ENCODE data around the gene NCF4. TPM values are rescaled to one million over a fixed set of nuclear protein-coding genes. Genes with fewer than 3 reads are reported as not detected.

NCF4 gene
- total and polyA plus RNA-seq, 8 donors: 3.2 to 68.1 (median 3.7) TPM

GRCh38 chr22:36815558-36816338, 45.1 kb upstream of the NCF4 start:
- Histone ChIP-seq H3K36me3 (no peaks in the 10 kb centered on the region), H3K9me3 (no peaks in the 10 kb centered on the region), H3K27ac (no peak overlapping the region), H3K27me3 (peaks cover 54 to 97% of the 10 kb centered on the region in 2 donors), H3K4me1 (peaks cover 10 to 13% of the 10 kb centered on the region in 2 donors), H3K4me3 (no peak overlapping the region)
- TF ChIP-seq CTCF (IDR thresholded peaks at IDR 0.05): no peak
- intact Hi-C loops (cut with DNase I): no loop called here
- DNase-seq: no peak
- no peak for ATAC-seq

- Histone ChIP-seq H3K9me3 (no peaks in the 10 kb centered on the region), H3K27me3 (peaks cover 59 to 99% of the 10 kb centered on the region in 2 donors), H3K4me3 (no peak overlapping the region), H3K4me1 (peaks cover 10 to 13% of the 10 kb centered on the region in 2 donors), H3K27ac (no peak overlapping the region), H3K36me3 (no peaks in the 10 kb centered on the region)
- no peak for DNase-seq
- peak; percentile 28 for ATAC-seq
- intact Hi-C loops (cut with DNase I): no loop called here
- no peak for TF ChIP-seq CTCF (IDR thresholded peaks at IDR 0.05)
Observed at GRCh38 chr22:36816339-36816635, 44.5 kb upstream of the NCF4 start.

- intact Hi-C loops (cut with DNase I): no loop called here
- H3K4me3 ChIP-seq: peak within 1 kb of the TSS in 1 of 2 donors; percentile 7
- H3K27me3 ChIP-seq: peaks cover 59 to 96% of the 10 kb centered on the region in 2 donors
- DNase-seq (peak in 2 of 4 donors; percentile 68 to 84), ATAC-seq (peak; percentile 88)
- H3K36me3 ChIP-seq: no peaks in the 10 kb centered on the region
- H3K4me1 ChIP-seq: peaks cover 10 to 13% of the 10 kb centered on the region in 2 donors
- TF ChIP-seq CTCF (IDR thresholded peaks at IDR 0.05): no peak
- H3K9me3 ChIP-seq: no peaks in the 10 kb centered on the region
- no peak within 1 kb of the TSS for H3K27ac ChIP-seq
Observed at GRCh38 chr22:36816636-36817524, 43.9 kb upstream of the NCF4 start, which contains the start of gene PVALB. Gene PVALB (minus strand): TSS chr22:36817035. CDS start chr22:36817005, 30 bp downstream.

GRCh38 chr22:36817525-36817848, 43.3 kb upstream of the NCF4 start:
- Histone ChIP-seq H3K27ac (no peak overlapping the region), H3K27me3 (peaks cover 59 to 96% of the 10 kb centered on the region in 2 donors), H3K36me3 (no peaks in the 10 kb centered on the region), H3K4me1 (peaks cover 10 to 13% of the 10 kb centered on the region in 2 donors), H3K4me3 (no peak overlapping the region), H3K9me3 (no peaks in the 10 kb centered on the region)
- TF ChIP-seq CTCF (IDR thresholded peaks at IDR 0.05): no peak
- no peak for ATAC-seq
- intact Hi-C loops (cut with DNase I): no loop called here
- DNase-seq: no peak

GRCh38 chr22:36818010-36818642, 42.7 kb upstream of the NCF4 start:
- Histone ChIP-seq H3K9me3 (no peaks in the 10 kb centered on the region), H3K27ac (no peak overlapping the region), H3K4me1 (peaks cover 10 to 13% of the 10 kb centered on the region in 2 donors), H3K4me3 (no peak overlapping the region), H3K27me3 (peaks cover 61 to 96% of the 10 kb centered on the region in 2 donors), H3K36me3 (no peaks in the 10 kb centered on the region)
- intact Hi-C loops (cut with DNase I): no loop called here
- no peak for TF ChIP-seq CTCF (IDR thresholded peaks at IDR 0.05)
- DNase-seq (no peak), ATAC-seq (no peak)
